Tibial nerve (tissue), 4 donors: ENCODE data around the gene KCNMA1.

Experiments used
- CTCF ChIP-seq, 5 experiments: fragments of 200-600 bp in 3 of 5; fragments of 450-650 bp in 2 of 5; sonication (generic) in 3 of 5; IDR thresholded peaks; one replicate each; pipeline ENCODE4 v1.5.1; 2016 to 2019; ENCODE audit warnings: antibody characterized with exemption in 5 of 5, mild to moderate bottlenecking in 3 of 5, moderate library complexity in 2 of 5
- EP300 ChIP-seq, 2 donors: sonication (generic); formaldehyde crosslinking; IDR thresholded peaks; one replicate each; pipeline ENCODE4 v1.6.1; 2017; ENCODE audit warnings: antibody characterized with exemption in 2 of 2, mild to moderate bottlenecking in 1 of 2
- POLR2A ChIP-seq, 2 donors: fragments of 450-650 bp; IDR thresholded peaks; one replicate each; pipeline ENCODE4 v1.6.1; 2017; ENCODE audit warnings: antibody characterized with exemption in 2 of 2, mild to moderate bottlenecking in 2 of 2, moderate library complexity in 2 of 2

- TF ChIP-seq CTCF (IDR thresholded peaks at IDR 0.05) (peak in 2 of 5 experiments; percentile 7 to 23), POLR2A (IDR thresholded peaks at IDR 0.05) (no peak), EP300 (IDR thresholded peaks at IDR 0.05) (no peak)
Observed at GRCh38 chr10:77636282-77636966, 1.2 kb downstream of the KCNMA1 start.
